GM23338 (cell line): ENCODE results near the gene AGPS. TPM values are rescaled to one million over a fixed set of nuclear protein-coding genes. Genes with fewer than 3 reads are reported as not detected.

Source experiments
- ATAC-seq: fragments of 200-7000 bp; cut with Tn5 transposase; 3 replicates; pipeline ENCODE4 v1.9.1; 2020
- DNase-seq: peaks from one replicate; pipeline ENCODE4 v3.0.0-alpha.2; 2015; ENCODE audit warnings: low spot score
- H2AFZ ChIP-seq: fragments of 200-600 bp; sonication (generic); 2 replicates; pipeline ENCODE4 v1.8.0; 2016; ENCODE audit warnings: antibody characterized with exemption, mild to moderate bottlenecking, moderate library complexity
- H3F3A ChIP-seq: fragments of 200-600 bp; sonication (generic); replicated peaks from 2 replicates; pipeline ENCODE4 v1.8.0; 2017; ENCODE audit warnings: antibody characterized with exemption, mixed run types, low read depth
- H3K27ac ChIP-seq: fragments of 200-600 bp; sonication (generic); 2 replicates; pipeline ENCODE4 v1.6.1; 2016; ENCODE audit warnings: low read depth
- H3K27me3 ChIP-seq: fragments of 200-600 bp; sonication (generic); 2 replicates; pipeline ENCODE4 v1.8.0; 2016; ENCODE audit warnings: mild to moderate bottlenecking, mixed run types, moderate library complexity; ENCODE audit not compliant: insufficient read depth
- H3K36me3 ChIP-seq: fragments of 200-600 bp; sonication (generic); 2 replicates; pipeline ENCODE4 v1.8.0; 2016; ENCODE audit warnings: mild to moderate bottlenecking; ENCODE audit not compliant: insufficient read depth
- H3K4me1 ChIP-seq: fragments of 200-600 bp; sonication (generic); 2 replicates; pipeline ENCODE4 v1.8.0; 2016; ENCODE audit warnings: mild to moderate bottlenecking, moderate library complexity; ENCODE audit not compliant: insufficient read depth
- H3K4me2 ChIP-seq: fragments of 200-600 bp; sonication (generic); 2 replicates; pipeline ENCODE4 v1.7.1; 2017; ENCODE audit warnings: mixed run types
- H3K4me3 ChIP-seq: fragments of 200-600 bp; sonication (generic); 2 replicates; pipeline ENCODE4 v1.6.1; 2016; ENCODE audit warnings: mixed run types
- H3K79me2 ChIP-seq: fragments of 200-600 bp; sonication (generic); replicated peaks from 2 replicates; pipeline ENCODE4 v1.8.0; 2017; ENCODE audit warnings: mild to moderate bottlenecking; ENCODE audit not compliant: insufficient read depth
- H3K9me2 ChIP-seq: fragments of 200-600 bp; sonication (generic); 2 replicates; pipeline ENCODE4 v1.8.0; 2017; ENCODE audit not compliant: insufficient read depth
- H4K20me1 ChIP-seq: fragments of 200-600 bp; sonication (generic); replicated peaks from 2 replicates; pipeline ENCODE4 v1.8.0; 2017; ENCODE audit warnings: mild to moderate bottlenecking; ENCODE audit not compliant: insufficient read depth
- H3K27ac Mint-ChIP-seq: 2 replicates; pipeline ENCODE4 v1.8.0; 2020; ENCODE audit warnings: inconsistent platforms, mild to moderate bottlenecking, moderate library complexity, mixed read lengths
- H3K27me3 Mint-ChIP-seq: 3 replicates; pipeline ENCODE4 v1.8.0; 2022; ENCODE audit warnings: low read depth, mild to moderate bottlenecking, moderate library complexity, mixed read lengths, inconsistent platforms; ENCODE audit not compliant: insufficient read depth, poor library complexity
- H3K36me3 Mint-ChIP-seq: 3 replicates; pipeline ENCODE4 v1.8.0; 2021; ENCODE audit warnings: low read depth, mild to moderate bottlenecking, inconsistent platforms, moderate library complexity, mixed read lengths
- H3K4me1 Mint-ChIP-seq: 3 replicates; pipeline ENCODE4 v1.8.0; 2020; ENCODE audit warnings: mild to moderate bottlenecking, inconsistent platforms, mixed read lengths
- H3K4me3 Mint-ChIP-seq: 3 replicates; pipeline ENCODE4 v1.8.0; 2021; ENCODE audit warnings: moderate library complexity, mild to moderate bottlenecking, inconsistent platforms, mixed read lengths
- H3K9me3 Mint-ChIP-seq: 3 replicates; pipeline ENCODE4 v1.8.0; 2020; ENCODE audit warnings: moderate library complexity, mild to moderate bottlenecking, inconsistent platforms, mixed read lengths
- CREB1 ChIP-seq: fragments of 250-450 bp; sonication (Bioruptor Pico); IDR thresholded peaks from 2 replicates; pipeline ENCODE4 v1.5.0; 2020; ENCODE audit warnings: low read depth, mild to moderate bottlenecking, moderate library complexity
- ETS1 ChIP-seq: IDR thresholded peaks from 2 replicates; pipeline ENCODE4 v1.6.1; 2016; ENCODE audit warnings: antibody characterized with exemption
- EZH2 ChIP-seq: fragments of 200-600 bp; sonication (generic); IDR thresholded peaks from one replicate; pipeline ENCODE4 v1.8.0; 2017; ENCODE audit warnings: antibody characterized with exemption, mild to moderate bottlenecking, low read depth; ENCODE audit not compliant: unreplicated experiment
- EZH2phosphoT487 ChIP-seq: fragments of 200-600 bp; sonication (generic); IDR thresholded peaks from one replicate; pipeline ENCODE4 v1.8.1; 2018; ENCODE audit warnings: antibody characterized with exemption; ENCODE audit not compliant: unreplicated experiment
- JUNB ChIP-seq: IDR thresholded peaks from one replicate; pipeline ENCODE4 v1.6.1; 2016; ENCODE audit warnings: antibody characterized with exemption; ENCODE audit not compliant: unreplicated experiment
- NANOG ChIP-seq: IDR thresholded peaks from 2 replicates; pipeline ENCODE4 v1.6.1; 2016; ENCODE audit warnings: antibody characterized with exemption, borderline replicate concordance
- POLR2AphosphoS5 ChIP-seq: IDR thresholded peaks from 2 replicates; pipeline ENCODE4 v1.6.1; 2016; ENCODE audit warnings: antibody characterized with exemption, low read depth
- REST ChIP-seq: IDR thresholded peaks from one replicate; pipeline ENCODE4 v1.6.1; 2018; ENCODE audit warnings: antibody characterized with exemption; ENCODE audit not compliant: unreplicated experiment
- STAT1 ChIP-seq: IDR thresholded peaks from one replicate; pipeline ENCODE4 v1.6.1; 2016; ENCODE audit warnings: antibody characterized with exemption; ENCODE audit not compliant: unreplicated experiment
- ZNF114 ChIP-seq: fragments of 250-450 bp; sonication (Bioruptor Pico); IDR thresholded peaks from 2 replicates; pipeline ENCODE4 v1.5.0; 2020; ENCODE audit warnings: mild to moderate bottlenecking, moderate library complexity
- ZNF331 ChIP-seq: fragments of 250-450 bp; sonication (Bioruptor Pico); IDR thresholded peaks from 2 replicates; pipeline ENCODE4 v1.5.0; 2020; ENCODE audit warnings: low read depth, mild to moderate bottlenecking, moderate library complexity
- polyA plus RNA-seq: library from polyadenylated mRNA; unstranded; fragments of >200 nt; fragmentation: Nextera tagmentation; extraction: Ambion mirVana; gene quantifications from 2 replicates; pipeline ENCODE4 v1.2.1, GENCODE V29; 2016
- total RNA-seq: library from RNA; depleted of rRNA; stranded (reverse); fragments of >200 nt; shearing (Covaris generic); gene quantifications from 2 replicates; pipeline ENCODE4 v1.2.3, GENCODE V29; 2014
- TF ChIP-seq, protein P1 (sequence below): fragments of 250-450 bp; sonication (Bioruptor Pico); IDR thresholded peaks from 2 replicates; pipeline ENCODE4 v1.5.0; 2020; ENCODE audit warnings: mild to moderate bottlenecking, moderate library complexity
- TF ChIP-seq, protein P2 (sequence below), 2 experiments: fragments of 200-600 bp in 1 of 2; sonication (generic) in 1 of 2; conservative IDR thresholded peaks; 2 replicates each; pipeline versions ENCODE4 v1.5.1 to v1.6.1; 2016 to 2017; ENCODE audit warnings: antibody characterized with exemption in 2 of 2, low read depth in 2 of 2, mild to moderate bottlenecking in 2 of 2, moderate library complexity in 1 of 2

AGPS gene
- total and polyA plus RNA-seq, 2 experiments from 2014 or later = 14.6 to 73.2 TPM

DNA sequence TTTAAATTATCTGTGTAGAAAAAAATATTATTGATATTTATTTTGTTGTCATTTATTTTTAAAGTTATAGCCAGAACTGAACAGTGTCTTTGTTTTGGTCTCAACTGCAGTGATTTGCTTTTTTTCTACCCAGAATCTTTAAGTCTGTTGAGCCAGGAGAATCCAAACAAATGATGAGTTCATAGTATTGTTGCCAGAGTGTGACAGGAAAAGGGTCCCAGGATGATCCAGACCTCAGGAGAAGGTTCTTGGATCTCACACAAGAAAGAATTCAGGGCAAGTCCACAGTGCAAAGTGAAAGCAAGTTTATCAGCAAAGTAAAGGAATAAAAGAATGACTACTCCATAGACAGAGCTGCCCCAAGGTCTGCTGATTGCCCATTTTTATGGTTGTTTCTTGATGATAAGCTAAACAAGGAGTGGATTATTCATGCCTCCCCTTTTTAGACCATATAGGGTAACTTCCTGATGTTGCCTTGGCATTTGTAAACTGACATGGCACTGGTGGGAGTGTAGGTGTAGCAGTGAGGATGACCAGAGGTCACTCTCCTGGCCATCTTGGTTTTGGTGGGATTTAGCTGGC, 127.1 kb downstream of the AGPS start:
- Histone ChIP-seq H3F3A (no peaks in the 10 kb centered on the region), H3K4me1 (peaks cover 32% of the 10 kb centered on the region), H3K4me3 (no peak overlapping the region), H3K4me2 (no peak overlapping the region), H3K79me2 (no peaks in the 10 kb centered on the region), H3K27ac (no peak overlapping the region), H4K20me1 (no peaks in the 10 kb centered on the region), H3K27me3 (no peaks in the 10 kb centered on the region), H3K9me2 (no peaks in the 10 kb centered on the region), H3K36me3 (no peaks in the 10 kb centered on the region), H2AFZ (no peak overlapping the region)
- Mint-ChIP-seq H3K4me3 (no peak overlapping the region), H3K27ac (peak overlapping the region; percentile 56; the same call in 1 of the 2 replicates), H3K36me3 (0 out of 3 replicates have a peak, but pooled peaks cover 2% of the 10 kb centered on the region), H3K4me1 (peaks cover 31% of the 10 kb centered on the region), H3K9me3 (no peaks in the 10 kb centered on the region), H3K27me3 (no peaks in the 10 kb centered on the region)
- no peak for DNase-seq
- no peak for ATAC-seq
- no peak for TF ChIP-seq ZNF331
- TF ChIP-seq NANOG = no peak
- TF ChIP-seq STAT1 = no peak
- TF ChIP-seq REST = no peak
- TF ChIP-seq, protein P1, sequence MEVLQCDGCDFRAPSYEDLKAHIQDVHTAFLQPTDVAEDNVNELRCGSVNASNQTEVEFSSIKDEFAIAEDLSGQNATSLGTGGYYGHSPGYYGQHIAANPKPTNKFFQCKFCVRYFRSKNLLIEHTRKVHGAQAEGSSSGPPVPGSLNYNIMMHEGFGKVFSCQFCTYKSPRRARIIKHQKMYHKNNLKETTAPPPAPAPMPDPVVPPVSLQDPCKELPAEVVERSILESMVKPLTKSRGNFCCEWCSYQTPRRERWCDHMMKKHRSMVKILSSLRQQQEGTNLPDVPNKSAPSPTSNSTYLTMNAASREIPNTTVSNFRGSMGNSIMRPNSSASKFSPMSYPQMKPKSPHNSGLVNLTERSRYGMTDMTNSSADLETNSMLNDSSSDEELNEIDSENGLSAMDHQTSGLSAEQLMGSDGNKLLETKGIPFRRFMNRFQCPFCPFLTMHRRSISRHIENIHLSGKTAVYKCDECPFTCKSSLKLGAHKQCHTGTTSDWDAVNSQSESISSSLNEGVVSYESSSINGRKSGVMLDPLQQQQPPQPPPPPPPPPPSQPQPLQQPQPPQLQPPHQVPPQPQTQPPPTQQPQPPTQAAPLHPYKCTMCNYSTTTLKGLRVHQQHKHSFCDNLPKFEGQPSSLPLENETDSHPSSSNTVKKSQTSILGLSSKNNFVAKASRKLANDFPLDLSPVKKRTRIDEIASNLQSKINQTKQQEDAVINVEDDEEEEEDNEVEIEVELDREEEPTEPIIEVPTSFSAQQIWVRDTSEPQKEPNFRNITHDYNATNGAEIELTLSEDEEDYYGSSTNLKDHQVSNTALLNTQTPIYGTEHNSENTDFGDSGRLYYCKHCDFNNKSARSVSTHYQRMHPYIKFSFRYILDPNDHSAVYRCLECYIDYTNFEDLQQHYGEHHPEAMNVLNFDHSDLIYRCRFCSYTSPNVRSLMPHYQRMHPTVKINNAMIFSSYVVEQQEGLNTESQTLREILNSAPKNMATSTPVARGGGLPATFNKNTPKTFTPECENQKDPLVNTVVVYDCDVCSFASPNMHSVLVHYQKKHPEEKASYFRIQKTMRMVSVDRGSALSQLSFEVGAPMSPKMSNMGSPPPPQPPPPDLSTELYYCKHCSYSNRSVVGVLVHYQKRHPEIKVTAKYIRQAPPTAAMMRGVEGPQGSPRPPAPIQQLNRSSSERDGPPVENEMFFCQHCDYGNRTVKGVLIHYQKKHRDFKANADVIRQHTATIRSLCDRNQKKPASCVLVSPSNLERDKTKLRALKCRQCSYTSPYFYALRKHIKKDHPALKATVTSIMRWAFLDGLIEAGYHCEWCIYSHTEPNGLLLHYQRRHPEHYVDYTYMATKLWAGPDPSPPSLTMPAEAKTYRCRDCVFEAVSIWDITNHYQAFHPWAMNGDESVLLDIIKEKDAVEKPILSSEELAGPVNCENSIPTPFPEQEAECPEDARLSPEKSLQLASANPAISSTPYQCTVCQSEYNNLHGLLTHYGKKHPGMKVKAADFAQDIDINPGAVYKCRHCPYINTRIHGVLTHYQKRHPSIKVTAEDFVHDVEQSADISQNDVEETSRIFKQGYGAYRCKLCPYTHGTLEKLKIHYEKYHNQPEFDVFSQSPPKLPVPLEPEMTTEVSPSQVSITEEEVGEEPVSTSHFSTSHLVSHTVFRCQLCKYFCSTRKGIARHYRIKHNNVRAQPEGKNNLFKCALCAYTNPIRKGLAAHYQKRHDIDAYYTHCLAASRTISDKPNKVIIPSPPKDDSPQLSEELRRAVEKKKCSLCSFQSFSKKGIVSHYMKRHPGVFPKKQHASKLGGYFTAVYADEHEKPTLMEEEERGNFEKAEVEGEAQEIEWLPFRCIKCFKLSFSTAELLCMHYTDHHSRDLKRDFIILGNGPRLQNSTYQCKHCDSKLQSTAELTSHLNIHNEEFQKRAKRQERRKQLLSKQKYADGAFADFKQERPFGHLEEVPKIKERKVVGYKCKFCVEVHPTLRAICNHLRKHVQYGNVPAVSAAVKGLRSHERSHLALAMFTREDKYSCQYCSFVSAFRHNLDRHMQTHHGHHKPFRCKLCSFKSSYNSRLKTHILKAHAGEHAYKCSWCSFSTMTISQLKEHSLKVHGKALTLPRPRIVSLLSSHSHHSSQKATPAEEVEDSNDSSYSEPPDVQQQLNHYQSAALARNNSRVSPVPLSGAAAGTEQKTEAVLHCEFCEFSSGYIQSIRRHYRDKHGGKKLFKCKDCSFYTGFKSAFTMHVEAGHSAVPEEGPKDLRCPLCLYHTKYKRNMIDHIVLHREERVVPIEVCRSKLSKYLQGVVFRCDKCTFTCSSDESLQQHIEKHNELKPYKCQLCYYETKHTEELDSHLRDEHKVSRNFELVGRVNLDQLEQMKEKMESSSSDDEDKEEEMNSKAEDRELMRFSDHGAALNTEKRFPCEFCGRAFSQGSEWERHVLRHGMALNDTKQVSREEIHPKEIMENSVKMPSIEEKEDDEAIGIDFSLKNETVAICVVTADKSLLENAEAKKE (CRISPR knock-in tag) = no peak
- TF ChIP-seq EZH2phosphoT487 = no peak
- no peak for TF ChIP-seq ZNF114 (CRISPR knock-in tag)
- no peak for TF ChIP-seq JUNB
- TF ChIP-seq POLR2AphosphoS5 = no peak
- TF ChIP-seq EZH2 = no peak
- TF ChIP-seq, protein P2, sequence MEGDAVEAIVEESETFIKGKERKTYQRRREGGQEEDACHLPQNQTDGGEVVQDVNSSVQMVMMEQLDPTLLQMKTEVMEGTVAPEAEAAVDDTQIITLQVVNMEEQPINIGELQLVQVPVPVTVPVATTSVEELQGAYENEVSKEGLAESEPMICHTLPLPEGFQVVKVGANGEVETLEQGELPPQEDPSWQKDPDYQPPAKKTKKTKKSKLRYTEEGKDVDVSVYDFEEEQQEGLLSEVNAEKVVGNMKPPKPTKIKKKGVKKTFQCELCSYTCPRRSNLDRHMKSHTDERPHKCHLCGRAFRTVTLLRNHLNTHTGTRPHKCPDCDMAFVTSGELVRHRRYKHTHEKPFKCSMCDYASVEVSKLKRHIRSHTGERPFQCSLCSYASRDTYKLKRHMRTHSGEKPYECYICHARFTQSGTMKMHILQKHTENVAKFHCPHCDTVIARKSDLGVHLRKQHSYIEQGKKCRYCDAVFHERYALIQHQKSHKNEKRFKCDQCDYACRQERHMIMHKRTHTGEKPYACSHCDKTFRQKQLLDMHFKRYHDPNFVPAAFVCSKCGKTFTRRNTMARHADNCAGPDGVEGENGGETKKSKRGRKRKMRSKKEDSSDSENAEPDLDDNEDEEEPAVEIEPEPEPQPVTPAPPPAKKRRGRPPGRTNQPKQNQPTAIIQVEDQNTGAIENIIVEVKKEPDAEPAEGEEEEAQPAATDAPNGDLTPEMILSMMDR (conservative IDR thresholded peaks at IDR 0.05; ENCODE audit: low read depth in 2 of 2) = no peak
- TF ChIP-seq CREB1 = no peak
- TF ChIP-seq ETS1 = no peak
